Neural crest cell (in vitro differentiated cells): ENCODE data around the gene SLC13A2. TPM values are rescaled to one million over a fixed set of nuclear protein-coding genes. Genes with fewer than 3 reads are reported as not detected.

ENCODE experiments used
- DNase-seq: peaks from one replicate; pipeline ENCODE4 v3.0.0; 2021; ENCODE audit warnings: low read depth, mixed read lengths, low spot score
- H3K27ac Mint-ChIP-seq: one replicate; pipeline ENCODE4 v1.8.0; 2021; ENCODE audit warnings: mild to moderate bottlenecking, mixed read lengths; ENCODE audit not compliant: unreplicated experiment
- H3K27me3 Mint-ChIP-seq: 2 replicates; pipeline ENCODE4 v1.8.0; 2021; ENCODE audit warnings: low read depth, mild to moderate bottlenecking, mixed read lengths
- H3K36me3 Mint-ChIP-seq: 2 replicates; pipeline ENCODE4 v1.8.0; 2021; ENCODE audit warnings: low read depth, mild to moderate bottlenecking, mixed read lengths
- H3K4me1 Mint-ChIP-seq: 2 replicates; pipeline ENCODE4 v1.8.0; 2021; ENCODE audit warnings: mixed read lengths
- H3K4me3 Mint-ChIP-seq: one replicate; pipeline ENCODE4 v1.8.0; 2021; ENCODE audit warnings: mild to moderate bottlenecking, mixed read lengths
- H3K9me3 Mint-ChIP-seq: 2 replicates; pipeline ENCODE4 v1.8.0; 2021; ENCODE audit warnings: mixed read lengths
- total RNA-seq: library from RNA; stranded (reverse); gene quantifications from 2 replicates; pipeline ENCODE4 v1.2.1, GENCODE V29; 2021
- TF ChIP-seq, protein P1 (sequence below): fragments of 200-600 bp; sonication (generic); conservative IDR thresholded peaks from 2 replicates; pipeline ENCODE4 v1.5.0; 2021; ENCODE audit warnings: antibody characterized with exemption, mild to moderate bottlenecking

The SLC13A2 gene
- total RNA-seq, 1 donor from 2014 or later: not detected

DNA sequence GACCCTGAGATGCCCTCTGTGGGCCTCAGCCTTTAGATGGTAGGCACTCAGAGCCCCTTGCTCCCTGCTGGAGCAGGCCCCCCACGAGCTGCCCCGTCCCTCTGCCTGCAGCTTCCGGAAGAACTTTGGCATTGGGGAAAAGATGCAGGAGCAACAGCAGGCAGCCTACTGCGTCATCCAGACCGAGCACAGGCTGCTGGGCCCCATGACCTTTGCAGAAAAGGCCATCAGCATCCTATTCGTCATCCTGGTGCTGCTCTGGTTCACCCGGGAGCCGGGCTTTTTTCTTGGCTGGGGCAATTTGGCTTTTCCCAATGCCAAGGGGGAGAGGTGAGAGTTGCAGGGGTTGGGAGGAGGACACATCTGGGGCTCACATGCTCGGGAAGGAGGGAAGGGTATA, 20.0 kb downstream of the SLC13A2 start:
- Mint-ChIP-seq H3K4me3 (no peak overlapping the region), H3K9me3 (no peaks in the 10 kb centered on the region), H3K27ac (peak overlapping the region; percentile 43), H3K36me3 (no peaks in the 10 kb centered on the region), H3K4me1 (peaks cover 3% of the 10 kb centered on the region), H3K27me3 (peaks cover 2% of the 10 kb centered on the region)
- no peak for DNase-seq
- TF ChIP-seq, protein P1, sequence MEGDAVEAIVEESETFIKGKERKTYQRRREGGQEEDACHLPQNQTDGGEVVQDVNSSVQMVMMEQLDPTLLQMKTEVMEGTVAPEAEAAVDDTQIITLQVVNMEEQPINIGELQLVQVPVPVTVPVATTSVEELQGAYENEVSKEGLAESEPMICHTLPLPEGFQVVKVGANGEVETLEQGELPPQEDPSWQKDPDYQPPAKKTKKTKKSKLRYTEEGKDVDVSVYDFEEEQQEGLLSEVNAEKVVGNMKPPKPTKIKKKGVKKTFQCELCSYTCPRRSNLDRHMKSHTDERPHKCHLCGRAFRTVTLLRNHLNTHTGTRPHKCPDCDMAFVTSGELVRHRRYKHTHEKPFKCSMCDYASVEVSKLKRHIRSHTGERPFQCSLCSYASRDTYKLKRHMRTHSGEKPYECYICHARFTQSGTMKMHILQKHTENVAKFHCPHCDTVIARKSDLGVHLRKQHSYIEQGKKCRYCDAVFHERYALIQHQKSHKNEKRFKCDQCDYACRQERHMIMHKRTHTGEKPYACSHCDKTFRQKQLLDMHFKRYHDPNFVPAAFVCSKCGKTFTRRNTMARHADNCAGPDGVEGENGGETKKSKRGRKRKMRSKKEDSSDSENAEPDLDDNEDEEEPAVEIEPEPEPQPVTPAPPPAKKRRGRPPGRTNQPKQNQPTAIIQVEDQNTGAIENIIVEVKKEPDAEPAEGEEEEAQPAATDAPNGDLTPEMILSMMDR: no peak

DNA sequence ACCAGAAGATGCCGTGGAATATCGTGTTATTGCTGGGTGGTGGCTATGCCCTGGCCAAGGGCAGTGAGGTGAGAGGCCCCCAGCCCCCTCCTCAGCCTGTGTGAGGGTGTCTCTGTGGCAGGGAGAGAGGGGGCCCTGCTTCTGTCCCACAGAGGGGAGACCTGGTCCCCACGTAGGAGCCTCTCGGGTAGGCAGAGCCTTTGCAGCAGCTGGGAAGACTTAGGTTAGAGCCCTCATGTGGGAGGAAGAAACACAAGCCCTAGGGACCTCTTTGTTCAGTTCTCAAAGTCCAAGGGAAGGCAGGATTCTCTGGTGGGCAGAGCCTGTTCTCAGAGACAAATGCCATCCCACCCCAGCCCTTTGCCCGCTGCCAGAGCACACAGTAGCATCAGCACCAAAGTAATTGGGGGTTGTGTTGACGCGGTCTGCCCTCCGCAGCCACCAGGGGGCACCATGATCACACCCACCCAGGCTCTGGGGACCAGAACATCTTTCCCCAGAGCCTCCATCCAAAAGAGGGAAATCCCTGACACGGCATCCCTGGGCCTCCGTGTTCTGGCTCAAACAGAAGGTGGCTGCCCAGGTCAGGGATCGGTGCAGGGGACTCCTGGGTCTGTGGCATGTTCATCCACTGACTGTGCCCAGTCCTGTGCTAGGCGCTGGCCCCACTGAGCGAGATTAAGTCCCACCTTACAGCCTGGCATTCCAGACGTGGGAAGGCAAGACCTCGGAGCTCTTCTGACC, 21.2 kb downstream of the SLC13A2 start:
- H3K4me3 Mint-ChIP-seq: no peak overlapping the region
- peaks cover 2% of the 10 kb centered on the region for H3K27me3 Mint-ChIP-seq
- peaks cover 3% of the 10 kb centered on the region for H3K4me1 Mint-ChIP-seq
- TF ChIP-seq, protein P1: peak; percentile 89
- DNase-seq: peak; percentile 91
- no peak overlapping the region for H3K27ac Mint-ChIP-seq
- H3K9me3 Mint-ChIP-seq: no peaks in the 10 kb centered on the region
- H3K36me3 Mint-ChIP-seq: no peaks in the 10 kb centered on the region

DNA sequence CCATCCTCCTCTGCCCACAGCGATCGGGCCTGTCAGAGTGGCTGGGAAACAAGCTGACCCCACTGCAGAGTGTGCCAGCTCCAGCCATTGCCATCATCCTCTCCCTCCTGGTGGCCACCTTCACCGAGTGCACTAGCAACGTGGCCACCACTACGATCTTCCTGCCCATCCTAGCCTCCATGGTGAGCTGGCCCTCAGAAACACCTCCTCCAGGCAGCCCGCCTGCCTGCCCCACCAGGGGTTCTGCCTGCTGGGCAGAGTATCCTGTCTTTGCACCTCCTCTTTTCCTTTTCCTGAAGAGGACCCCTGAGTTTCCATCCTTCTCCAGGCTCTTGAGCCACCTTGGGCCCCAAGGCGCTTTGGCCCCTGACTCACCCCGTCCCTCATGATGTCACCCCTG, 22.2 kb downstream of the SLC13A2 start:
- no peak overlapping the region for H3K4me3 Mint-ChIP-seq
- peaks cover 3% of the 10 kb centered on the region for H3K4me1 Mint-ChIP-seq
- TF ChIP-seq, protein P1: no peak
- H3K36me3 Mint-ChIP-seq: no peaks in the 10 kb centered on the region
- no peak overlapping the region for H3K27ac Mint-ChIP-seq
- DNase-seq: no peak
- H3K9me3 Mint-ChIP-seq: no peaks in the 10 kb centered on the region
- peaks cover 2% of the 10 kb centered on the region for H3K27me3 Mint-ChIP-seq

DNA sequence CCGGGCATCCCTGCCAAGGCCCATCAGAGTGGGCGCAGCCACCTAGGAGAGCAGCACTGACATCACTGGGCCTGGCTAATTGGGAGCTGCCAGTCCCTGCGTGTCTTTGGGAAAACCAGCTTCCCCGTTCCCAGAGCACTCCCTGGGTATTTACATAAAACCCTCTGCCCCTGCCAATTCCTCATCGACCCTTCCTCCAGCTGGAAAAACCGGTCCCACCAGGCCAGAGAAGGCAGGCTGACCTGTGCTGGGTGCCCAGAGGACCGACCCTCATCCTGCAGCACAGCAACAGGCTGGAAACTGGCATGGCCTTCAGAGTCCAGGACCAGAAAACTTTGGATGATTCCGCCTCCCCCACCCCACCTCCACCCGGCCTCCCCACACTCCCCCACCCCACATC, 24.5 kb downstream of the SLC13A2 start:
- TF ChIP-seq, protein P1: no peak
- H3K36me3 Mint-ChIP-seq: no peaks in the 10 kb centered on the region
- no peaks in the 10 kb centered on the region for H3K4me1 Mint-ChIP-seq
- no peaks in the 10 kb centered on the region for H3K27me3 Mint-ChIP-seq
- H3K4me3 Mint-ChIP-seq: no peak overlapping the region
- H3K9me3 Mint-ChIP-seq: no peaks in the 10 kb centered on the region
- H3K27ac Mint-ChIP-seq: no peak overlapping the region
- DNase-seq: no peak

DNA sequence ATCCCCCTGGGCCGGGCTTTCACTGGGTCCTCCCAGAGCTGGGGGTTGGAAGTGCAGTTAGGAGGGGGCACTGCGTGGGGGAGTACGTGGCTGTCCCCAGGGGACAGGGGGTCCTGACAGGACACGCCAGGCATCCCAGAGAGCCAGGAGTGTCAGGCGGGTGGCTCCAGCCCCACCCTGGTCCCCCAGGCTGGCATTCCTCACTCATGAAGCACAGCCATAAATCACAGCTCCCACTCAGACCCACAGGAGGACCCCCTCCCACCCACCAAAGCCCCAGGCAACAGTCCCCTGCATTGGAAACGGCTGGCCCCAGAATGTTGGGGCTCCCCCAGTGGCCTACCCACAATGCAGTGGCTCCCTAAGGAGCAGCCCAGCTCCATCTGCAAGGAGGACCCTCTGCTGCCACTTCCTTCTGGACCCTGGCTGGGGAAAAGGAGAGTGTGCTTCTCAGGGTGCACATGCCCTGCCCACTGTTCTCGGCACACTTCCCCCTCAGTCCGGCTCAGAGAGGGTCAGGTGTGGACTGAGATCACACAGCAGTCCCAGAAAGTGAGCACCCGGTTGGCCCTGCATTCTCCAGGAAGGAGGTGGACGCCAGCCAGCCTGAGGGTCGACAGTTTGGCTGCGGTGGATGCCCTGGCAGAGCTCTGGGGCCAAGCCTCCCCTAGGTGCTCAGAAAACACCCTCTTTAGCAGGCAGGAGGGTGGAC, 25.4 kb downstream of the SLC13A2 start:
- H3K9me3 Mint-ChIP-seq: no peaks in the 10 kb centered on the region
- no peaks in the 10 kb centered on the region for H3K36me3 Mint-ChIP-seq
- DNase-seq: no peak
- no peak overlapping the region for H3K4me3 Mint-ChIP-seq
- peaks cover 1% of the 10 kb centered on the region for H3K27me3 Mint-ChIP-seq
- H3K4me1 Mint-ChIP-seq: no peaks in the 10 kb centered on the region
- no peak overlapping the region for H3K27ac Mint-ChIP-seq
- TF ChIP-seq, protein P1: no peak
